NCI-H146 treated with DMSO at 0.1 percent for 48 hours (cell line): Measurements from ENCODE around the gene HEXIM2.
"Not testable (repeated sequence)": the region's sequence is repeated elsewhere in the genome, so short reads cannot be mapped to it uniquely, and the experiment has no call there.

Source experiments
- DNase-seq: peaks from one replicate; lab custom pipeline; 2025; ENCODE audit not compliant: unreplicated experiment; lab: John Stamatoyannopoulos, UW

Gene HEXIM2

GRCh38 chr17:45161288-45162024 is at the start of gene HEXIM2:
HEXIM2 (plus strand) TSS chr17:45161875; CDS start chr17:45162794, 919 bp downstream.
- DNase-seq: peak; percentile 99

GRCh38 chr17:45112559-45113423 is 48.9 kb upstream of the HEXIM2 start:
- DNase-seq: no peak

- no peak for DNase-seq
These were observed 48.3 kb upstream of the HEXIM2 start for GRCh38 chr17:45113424-45113754.

GRCh38 chr17:45114117-45114932 is 47.4 kb upstream of the HEXIM2 start:
- DNase-seq: no peak

GRCh38 chr17:45115015-45115625 is 46.6 kb upstream of the HEXIM2 start:
- no peak for DNase-seq

- no peak for DNase-seq
These were observed 45.8 kb upstream of the HEXIM2 start for GRCh38 chr17:45115871-45116270.

- DNase-seq: no peak
These were observed 45.1 kb upstream of the HEXIM2 start for GRCh38 chr17:45116434-45117016.

- no peak for DNase-seq
These were observed 44.3 kb upstream of the HEXIM2 start for GRCh38 chr17:45117334-45117733.

- DNase-seq: no peak
These were observed 43.6 kb upstream of the HEXIM2 start for GRCh38 chr17:45117848-45118646.

- no peak for DNase-seq
These were observed 43.0 kb upstream of the HEXIM2 start for GRCh38 chr17:45118691-45119090.

GRCh38 chr17:45119964-45120363 is 41.7 kb upstream of the HEXIM2 start:
- DNase-seq: no peak

- no peak for DNase-seq
These were observed 41.1 kb upstream of the HEXIM2 start for GRCh38 chr17:45120558-45120957.

- no peak for DNase-seq
These were observed 40.6 kb upstream of the HEXIM2 start for GRCh38 chr17:45121055-45121454.

GRCh38 chr17:45123076-45123770 is 38.5 kb upstream of the HEXIM2 start:
- no peak for DNase-seq

GRCh38 chr17:45123930-45124796 is 37.5 kb upstream of the HEXIM2 start:
- no peak for DNase-seq

- DNase-seq: not testable (repeated sequence)
These were observed 36.9 kb upstream of the HEXIM2 start for GRCh38 chr17:45124797-45125122.

GRCh38 chr17:45125509-45125908 is 36.2 kb upstream of the HEXIM2 start:
- no peak for DNase-seq

GRCh38 chr17:45127207-45127547 is 34.5 kb upstream of the HEXIM2 start:
- no peak for DNase-seq
